ENCODE data around the gene PRKN.
A peak's percentile ranks its signal among the peaks of the same experiment; 100 is the strongest.

The PRKN gene

GRCh38 chr6:162325051-162325450 is 402.5 kb downstream of the PRKN start:
- no peaks in the 10 kb centered on the region for H3K36me3 ChIP-seq
- H3K4me3 ChIP-seq, result no peak overlapping the region
- H3K9ac ChIP-seq, result no peak overlapping the region
- no peak overlapping the region for H3K27ac ChIP-seq
- peaks cover 0 to 8% (median 0%) of the 10 kb centered on the region in 10 experiments; a peak in 2 of 20 replicates for H3K4me1 ChIP-seq
- H3K4me2 ChIP-seq, result no peak overlapping the region
- no peaks in the 10 kb centered on the region for H3K27me3 ChIP-seq
- no peaks in the 10 kb centered on the region for H4K20me1 ChIP-seq
- H3K9me3 ChIP-seq (replicated peaks in 1 of 11), result peaks cover 0 to 18% (median 7%) of the 10 kb centered on the region in 11 experiments; a peak in 13 of 22 replicates
- TF ChIP-seq Cebpa-rat (IDR thresholded peaks at IDR 0.05), result no peak

GRCh38 chr6:162315291-162315690 is 412.3 kb downstream of the PRKN start:
- no peak overlapping the region for H3K4me3 ChIP-seq
- no peaks in the 10 kb centered on the region for H4K20me1 ChIP-seq
- no peaks in the 10 kb centered on the region for H3K36me3 ChIP-seq
- TF ChIP-seq Cebpa-rat (IDR thresholded peaks at IDR 0.05), result no peak
- no peak overlapping the region for H3K27ac ChIP-seq
- no peak overlapping the region for H3K4me2 ChIP-seq
- no peaks in the 10 kb centered on the region for H3K4me1 ChIP-seq
- no peaks in the 10 kb centered on the region for H3K9me3 ChIP-seq (replicated peaks in 1 of 11)
- no peak overlapping the region for H3K9ac ChIP-seq
- H3K27me3 ChIP-seq, result no peaks in the 10 kb centered on the region

GRCh38 chr6:162313922-162314660 is 413.5 kb downstream of the PRKN start:
- Histone ChIP-seq H3K9ac (no peak overlapping the region), H3K27me3 (no peaks in the 10 kb centered on the region), H3K36me3 (no peaks in the 10 kb centered on the region), H3K4me1 (no peaks in the 10 kb centered on the region), H3K27ac (no peak overlapping the region), H4K20me1 (no peaks in the 10 kb centered on the region), H3K4me3 (no peak overlapping the region), H3K4me2 (no peak overlapping the region), H3K9me3 (replicated peaks in 1 of 11) (no peaks in the 10 kb centered on the region)
- no peak for TF ChIP-seq Cebpa-rat (IDR thresholded peaks at IDR 0.05)

- no peak overlapping the region for H3K4me2 ChIP-seq
- TF ChIP-seq Cebpa-rat (IDR thresholded peaks at IDR 0.05), result no peak
- H3K36me3 ChIP-seq, result no peaks in the 10 kb centered on the region
- no peak overlapping the region for H3K9ac ChIP-seq
- no peaks in the 10 kb centered on the region for H3K9me3 ChIP-seq (replicated peaks in 1 of 11)
- no peak overlapping the region for H3K27ac ChIP-seq
- H3K4me1 ChIP-seq, result no peaks in the 10 kb centered on the region
- H3K4me3 ChIP-seq, result no peak overlapping the region
- H3K27me3 ChIP-seq, result no peaks in the 10 kb centered on the region
- no peaks in the 10 kb centered on the region for H4K20me1 ChIP-seq
Observed at GRCh38 chr6:162307865-162308264, 419.7 kb downstream of the PRKN start.

GRCh38 chr6:162306616-162307015 is 420.9 kb downstream of the PRKN start:
- H3K9ac ChIP-seq, result no peak overlapping the region
- H4K20me1 ChIP-seq, result no peaks in the 10 kb centered on the region
- H3K4me2 ChIP-seq, result no peak overlapping the region
- H3K9me3 ChIP-seq (replicated peaks in 1 of 11), result no peaks in the 10 kb centered on the region
- no peaks in the 10 kb centered on the region for H3K4me1 ChIP-seq
- H3K4me3 ChIP-seq, result no peak overlapping the region
- no peaks in the 10 kb centered on the region for H3K36me3 ChIP-seq
- no peak for TF ChIP-seq Cebpa-rat (IDR thresholded peaks at IDR 0.05)
- no peak overlapping the region for H3K27ac ChIP-seq
- no peaks in the 10 kb centered on the region for H3K27me3 ChIP-seq

- Histone ChIP-seq H3K9me3 (replicated peaks in 1 of 11) (no peaks in the 10 kb centered on the region), H3K36me3 (no peaks in the 10 kb centered on the region), H3K9ac (no peak overlapping the region), H3K4me1 (0 out of 20 replicates have a peak, but pooled peaks cover 0 to 7% (median 0%) of the 10 kb centered on the region in 10 experiments), H3K27ac (no peak overlapping the region), H3K4me2 (no peak overlapping the region), H3K4me3 (no peak overlapping the region), H4K20me1 (no peaks in the 10 kb centered on the region), H3K27me3 (no peaks in the 10 kb centered on the region)
- TF ChIP-seq Cebpa-rat (IDR thresholded peaks at IDR 0.05), result no peak
Observed at GRCh38 chr6:162301128-162301527, 426.4 kb downstream of the PRKN start.

GRCh38 chr6:162294029-162294428 is 433.5 kb downstream of the PRKN start:
- Histone ChIP-seq H3K27ac (no peak overlapping the region), H3K9me3 (replicated peaks in 1 of 11) (no peaks in the 10 kb centered on the region), H3K4me2 (peak overlapping the region in 2 of 11 experiments; percentile 6 to 35; a peak in 6 of 22 replicates), H3K27me3 (no peaks in the 10 kb centered on the region), H3K9ac (no peak overlapping the region), H3K4me1 (peaks cover 0 to 28% (median 3%) of the 10 kb centered on the region in 10 experiments; a peak in 9 of 20 replicates), H3K36me3 (no peaks in the 10 kb centered on the region), H4K20me1 (no peaks in the 10 kb centered on the region), H3K4me3 (no peak overlapping the region)
- no peak for TF ChIP-seq Cebpa-rat (IDR thresholded peaks at IDR 0.05)

- H3K4me3 ChIP-seq, result no peak overlapping the region
- TF ChIP-seq Cebpa-rat (IDR thresholded peaks at IDR 0.05), result no peak
- no peaks in the 10 kb centered on the region for H4K20me1 ChIP-seq
Observed at GRCh38 chr6:162292915-162293314, 434.7 kb downstream of the PRKN start.

GRCh38 chr6:162290846-162291465 is 436.6 kb downstream of the PRKN start:
- Histone ChIP-seq H3K36me3 (no peaks in the 10 kb centered on the region), H3K4me2 (no peak overlapping the region), H3K27me3 (no peaks in the 10 kb centered on the region), H3K27ac (no peak overlapping the region), H3K4me1 (peaks cover 0 to 22% (median 3%) of the 10 kb centered on the region in 10 experiments; a peak in 9 of 20 replicates), H3K9ac (no peak overlapping the region), H3K4me3 (no peak overlapping the region), H4K20me1 (no peaks in the 10 kb centered on the region), H3K9me3 (replicated peaks in 1 of 11) (no peaks in the 10 kb centered on the region)
- TF ChIP-seq Cebpa-rat (IDR thresholded peaks at IDR 0.05), result no peak

More at GRCh38 chr6:162292915-162293314, 434.7 kb downstream of the PRKN start:
- Histone ChIP-seq H3K4me2 (peak overlapping the region in 4 of 11 experiments; percentile 6 to 35 (median 16); a peak in 3 of 22 replicates), H3K4me1 (peaks cover 0 to 28% (median 3%) of the 10 kb centered on the region in 10 experiments; a peak in 9 of 20 replicates), H3K27ac (no peak overlapping the region), H3K27me3 (no peaks in the 10 kb centered on the region), H3K36me3 (no peaks in the 10 kb centered on the region), H3K9me3 (replicated peaks in 1 of 11) (no peaks in the 10 kb centered on the region), H3K9ac (no peak overlapping the region)
